HepG2 (cell line): Measurements from ENCODE around the gene DUSP22. TPM values are rescaled to one million over a fixed set of nuclear protein-coding genes. Genes with fewer than 3 reads are reported as not detected.

Experiments used
- ATAC-seq: fragments of 200-7000 bp; cut with Tn5 transposase; 3 replicates; pipeline ENCODE4 v1.9.1; 2020; ENCODE audit warnings: mild to moderate bottlenecking, moderate library complexity
- BruUV-seq: library from RNA; stranded (reverse); fragments of 400-500 nt; replicated peaks from 2 replicates; lab custom pipeline; 2021; lab: Mats Ljungman, UMichigan
- CTCF ChIA-PET: fragments of 300-600 bp; formaldehyde crosslinking; extraction: SDS; loops from one replicate; lab custom pipeline; 2021; ENCODE audit warnings: low total read pairs, inconsistent platforms, low intra/inter-chr PET ratio; lab: Yijun Ruan, JAX
- POLR2A ChIA-PET: fragments of 350-600 bp; sonication (Branson Sonifier 250); formaldehyde crosslinking; loops from one replicate; lab custom pipeline; 2020; ENCODE audit warnings: antibody characterized with exemption, inconsistent platforms; lab: Yijun Ruan, JAX
- DNase-seq: peaks from one replicate; pipeline ENCODE4 v3.0.0-alpha.2; 2015; ENCODE audit warnings: low spot score
- FAIRE-seq: peaks from 3 replicates; lab custom pipeline; 2011; peaks lifted over from hg19 to GRCh38; lab: Jason Lieb, UNC
- H2AFZ ChIP-seq: one replicate; pipeline ENCODE4 v1.6.1; 2011; ENCODE audit warnings: low read length, inconsistent platforms
- H3K27ac ChIP-seq: fragments of 300-600 bp; 3 replicates; pipeline ENCODE4 v1.8.0; 2011; ENCODE audit warnings: mixed run types, mild to moderate bottlenecking, mixed read lengths, low read length, inconsistent platforms; ENCODE audit not compliant: insufficient read depth; ENCODE audit errors: extremely low read length
- H3K27me3 ChIP-seq, 2 experiments: fragments of 200-600 bp in 1 of 2; 2 replicates in 1 of 2; 3 replicates in 1 of 2; pipeline versions ENCODE4 v1.6.0 to v1.8.0; 2011; ENCODE audit warnings: low read length in 2 of 2, mild to moderate bottlenecking in 2 of 2, moderate library complexity in 2 of 2, inconsistent platforms in 1 of 2; ENCODE audit not compliant: insufficient read depth in 2 of 2, control insufficient read depth in 1 of 2
- H3K36me3 ChIP-seq, 2 experiments: fragments of 200-600 bp in 1 of 2; replicated peaks in 1 of 2; 2 replicates in 1 of 2; 3 replicates in 1 of 2; pipeline versions ENCODE4 v1.5.1 to v1.8.0; 2011; ENCODE audit warnings: low read length in 2 of 2, inconsistent platforms in 1 of 2; ENCODE audit not compliant: insufficient read depth in 2 of 2, control insufficient read depth in 1 of 2
- H3K4me1 ChIP-seq: 2 replicates; pipeline ENCODE4 v1.5.1; 2012; ENCODE audit warnings: low read length, inconsistent platforms; ENCODE audit not compliant: insufficient read depth
- H3K4me2 ChIP-seq: 2 replicates; pipeline ENCODE4 v1.6.0; 2011; ENCODE audit warnings: low read depth, low read length, inconsistent platforms
- H3K4me3 ChIP-seq, 3 experiments: fragments of 200-600 bp in 1 of 3; sonication (generic), shearing (Covaris generic) in 1 of 3; replicated peaks in 1 of 3; 2 replicates each; pipeline ENCODE4 v1.5.1; 2011 to 2016; ENCODE audit warnings: low read length in 3 of 3, inconsistent platforms in 2 of 3, low read depth in 2 of 3, mild to moderate bottlenecking in 2 of 3, control low read depth in 1 of 3, mixed read lengths in 1 of 3; ENCODE audit not compliant: insufficient read depth in 1 of 3
- H3K79me2 ChIP-seq: one replicate; pipeline ENCODE4 v1.6.1; 2011; ENCODE audit warnings: low read length, inconsistent platforms; ENCODE audit not compliant: insufficient read depth
- H3K9ac ChIP-seq: 2 replicates; pipeline ENCODE4 v1.6.0; 2011; ENCODE audit warnings: mild to moderate bottlenecking, low read depth, low read length, inconsistent platforms; ENCODE audit not compliant: insufficient read depth
- H3K9me3 ChIP-seq: 2 replicates; pipeline ENCODE4 v1.5.1; 2012; ENCODE audit warnings: mild to moderate bottlenecking, low read length
- H4K20me1 ChIP-seq: 2 replicates; pipeline ENCODE4 v1.6.0; 2011; ENCODE audit warnings: inconsistent platforms, mild to moderate bottlenecking, low read length, moderate library complexity; ENCODE audit not compliant: insufficient read depth
- MIER2 ChIP-seq: IDR thresholded peaks from 2 replicates; pipeline ENCODE4 v1.6.1; 2016; ENCODE audit warnings: missing biosample characterization, missing genetic modification reagents
- NCOA1 ChIP-seq: sonication (generic); formaldehyde crosslinking; IDR thresholded peaks from 2 replicates; pipeline ENCODE4 v1.9.0; 2021; ENCODE audit warnings: missing genetic modification reagents
- NFYC ChIP-seq: IDR thresholded peaks from 2 replicates; pipeline ENCODE4 v1.6.1; 2016; ENCODE audit warnings: missing genetic modification reagents, missing compliant biosample characterization
- PHF20 ChIP-seq: sonication (generic); formaldehyde crosslinking; IDR thresholded peaks from 2 replicates; pipeline ENCODE4 v1.5.0; 2020; ENCODE audit warnings: mild to moderate bottlenecking, missing genetic modification reagents
- PLRG1 ChIP-seq: fragments of 450-650 bp; conservative IDR thresholded peaks from 2 replicates; pipeline ENCODE4 v1.6.1; 2016
- PRDM4 ChIP-seq: sonication (generic); formaldehyde crosslinking; IDR thresholded peaks from 2 replicates; pipeline ENCODE4 v1.9.0; 2021; ENCODE audit warnings: missing genetic modification reagents, borderline replicate concordance
- YY1 ChIP-seq: IDR thresholded peaks from 2 replicates; pipeline ENCODE4 v1.6.1; 2011; ENCODE audit warnings: low read length, low read depth, moderate library complexity, mild to moderate bottlenecking; ENCODE audit not compliant: insufficient read depth, insufficient replicate concordance
- ZFP36L1 ChIP-seq: sonication (generic); formaldehyde crosslinking; IDR thresholded peaks from 2 replicates; pipeline ENCODE4 v1.8.0; 2022; ENCODE audit warnings: mild to moderate bottlenecking, missing genetic modification reagents, moderate library complexity
- ZNF143 ChIP-seq: sonication (generic); formaldehyde crosslinking; IDR thresholded peaks from 2 replicates; pipeline ENCODE4 v1.4.0; 2020; ENCODE audit warnings: missing genetic modification reagents
- ZNF34 ChIP-seq: sonication (generic); formaldehyde crosslinking; IDR thresholded peaks from 2 replicates; pipeline ENCODE4 v1.4.0; 2020; ENCODE audit warnings: mild to moderate bottlenecking, missing genetic modification reagents, borderline replicate concordance
- ZNF770 ChIP-seq: sonication (generic); formaldehyde crosslinking; IDR thresholded peaks from 2 replicates; pipeline ENCODE4 v1.5.0; 2020; ENCODE audit warnings: mild to moderate bottlenecking, missing genetic modification reagents
- WGBS: methylation state at CpG from one replicate; pipeline ENCODE4 v1.1.6; 2017; ENCODE audit warnings: low lambda C conversion rate; 5-methylcytosine and 5-hydroxymethylcytosine counted together
- in situ Hi-C: cut with HindIII; loops from 2 replicates; pipeline ENCODE4 v1.10.0; 2017; ENCODE audit warnings: low pct_unique_long_range_greater_than_20kb; ENCODE audit not compliant: extremely low pct_ligation_motif_present
- intact Hi-C: fragments of 100-400 bp; cut with micrococcal nuclease; formaldehyde crosslinking; loops from one replicate; pipeline ENCODE4 v1.10.0; 2022; ENCODE audit not compliant: unreplicated experiment
- polyA plus RNA-seq, 8 experiments: library from polyadenylated mRNA; depleted of rRNA in 3 of 8; stranded (reverse) in 7 of 8; unstranded in 1 of 8; fragments of >200 nt; fragmentation: Illumina TruSeq in 4 of 8; extraction: Trizol in 4 of 8; gene quantifications; 2 replicates each; pipeline versions ENCODE4 v1.2.1 to v1.2.3, GENCODE V29; 2011 to 2016; ENCODE audit warnings: low read depth in 4 of 8, missing spikeins in 1 of 8, mixed read lengths in 1 of 8; ENCODE audit not compliant: insufficient read depth in 1 of 8
- total RNA-seq, 5 experiments: library from RNA; depleted of rRNA; stranded (reverse); fragments of >200 nt; fragmentation: Illumina TruSeq; extraction: Trizol; gene quantifications; 2 replicates each; pipeline ENCODE4 v1.2.3, GENCODE V29; 2016; ENCODE audit warnings: low read depth in 1 of 5
- TF ChIP-seq, protein P1 (sequence below): sonication (generic); formaldehyde crosslinking; conservative IDR thresholded peaks from 2 replicates; pipeline ENCODE4 v1.8.0; 2022; ENCODE audit warnings: low read depth, missing genetic modification reagents
- TF ChIP-seq, protein P2 (sequence below), 2 experiments: sonication (generic) in 1 of 2; formaldehyde crosslinking in 1 of 2; IDR thresholded peaks; 2 replicates each; pipeline versions ENCODE4 v1.6.1 to v1.9.0; 2014 to 2022; ENCODE audit warnings: antibody characterized with exemption in 1 of 2, borderline replicate concordance in 1 of 2, inconsistent platforms in 1 of 2, low read depth in 1 of 2, missing genetic modification reagents in 1 of 2

The DUSP22 gene
- total and polyA plus RNA-seq, 2 of the 13 experiments (the other 11 are each of a cell fraction or from before 2014, with no cell fraction given) = 20.2 to 32.8 TPM

DNA sequence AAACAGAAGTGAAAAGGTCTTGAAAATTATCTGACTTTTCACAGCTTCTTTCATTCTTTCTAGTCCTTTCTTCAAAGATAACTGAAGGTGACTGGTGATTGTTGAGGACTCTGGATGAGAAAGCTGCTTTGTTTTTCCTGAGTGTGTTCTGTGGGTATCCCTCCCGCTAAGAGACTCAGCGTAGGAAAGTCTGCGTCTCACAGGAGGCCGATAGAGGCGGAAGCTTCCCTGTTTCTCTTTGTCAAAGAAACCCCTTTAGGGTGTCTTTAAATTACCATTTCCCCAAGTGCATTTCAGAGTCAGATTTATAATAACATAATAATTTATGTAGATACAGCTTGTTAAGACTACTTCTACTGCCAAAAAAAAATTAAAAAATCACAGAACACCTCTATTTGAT lies 68.1 kb downstream of the DUSP22 start:
- Histone ChIP-seq H3K4me3 (no peak overlapping the region), H3K9me3 (no peaks in the 10 kb centered on the region), H3K27me3 (peaks cover 0 to 20% of the 10 kb centered on the region in 2 experiments; a peak in 4 of 5 replicates), H3K4me2 (no peak overlapping the region), H3K79me2 (no peaks in the 10 kb centered on the region), H3K4me1 (peaks cover 16% of the 10 kb centered on the region), H3K36me3 (no peaks in the 10 kb centered on the region), H3K27ac (no peak overlapping the region), H4K20me1 (no peaks in the 10 kb centered on the region), H2AFZ (no peak overlapping the region), H3K9ac (no peak overlapping the region)
- ChIA-PET POLR2A (interaction anchor here (1.8 kb wide), 1 partner anchor 140 kb away, joined by 4 read pairs; no protein-coding TSS in a partner anchor), CTCF (no interaction called here)
- BruUV-seq = no TSS peak
- DNase-seq (no peak), ATAC-seq (no peak), FAIRE-seq (no peak)
- in situ Hi-C loops = no loop called here
- intact Hi-C loops = no loop called here
- WGBS = 70% methylated on average over 5 of the region's 5 CpGs
- TF ChIP-seq ZNF34 (CRISPR knock-in tag) (no peak), ZNF770 (no peak), PRDM4 (CRISPR knock-in tag) (no peak), MIER2 (CRISPR knock-in tag) (no peak), ZFP36L1 (CRISPR knock-in tag) (no peak), ZNF143 (CRISPR knock-in tag) (no peak), NFYC (CRISPR knock-in tag) (no peak), NCOA1 (CRISPR knock-in tag) (no peak), PHF20 (CRISPR knock-in tag) (no peak), YY1 (no peak), PLRG1 (no peak)
- TF ChIP-seq, protein P1, sequence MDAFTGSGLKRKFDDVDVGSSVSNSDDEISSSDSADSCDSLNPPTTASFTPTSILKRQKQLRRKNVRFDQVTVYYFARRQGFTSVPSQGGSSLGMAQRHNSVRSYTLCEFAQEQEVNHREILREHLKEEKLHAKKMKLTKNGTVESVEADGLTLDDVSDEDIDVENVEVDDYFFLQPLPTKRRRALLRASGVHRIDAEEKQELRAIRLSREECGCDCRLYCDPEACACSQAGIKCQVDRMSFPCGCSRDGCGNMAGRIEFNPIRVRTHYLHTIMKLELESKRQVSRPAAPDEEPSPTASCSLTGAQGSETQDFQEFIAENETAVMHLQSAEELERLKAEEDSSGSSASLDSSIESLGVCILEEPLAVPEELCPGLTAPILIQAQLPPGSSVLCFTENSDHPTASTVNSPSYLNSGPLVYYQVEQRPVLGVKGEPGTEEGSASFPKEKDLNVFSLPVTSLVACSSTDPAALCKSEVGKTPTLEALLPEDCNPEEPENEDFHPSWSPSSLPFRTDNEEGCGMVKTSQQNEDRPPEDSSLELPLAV (CRISPR knock-in tag) = no peak
- TF ChIP-seq, protein P2, sequence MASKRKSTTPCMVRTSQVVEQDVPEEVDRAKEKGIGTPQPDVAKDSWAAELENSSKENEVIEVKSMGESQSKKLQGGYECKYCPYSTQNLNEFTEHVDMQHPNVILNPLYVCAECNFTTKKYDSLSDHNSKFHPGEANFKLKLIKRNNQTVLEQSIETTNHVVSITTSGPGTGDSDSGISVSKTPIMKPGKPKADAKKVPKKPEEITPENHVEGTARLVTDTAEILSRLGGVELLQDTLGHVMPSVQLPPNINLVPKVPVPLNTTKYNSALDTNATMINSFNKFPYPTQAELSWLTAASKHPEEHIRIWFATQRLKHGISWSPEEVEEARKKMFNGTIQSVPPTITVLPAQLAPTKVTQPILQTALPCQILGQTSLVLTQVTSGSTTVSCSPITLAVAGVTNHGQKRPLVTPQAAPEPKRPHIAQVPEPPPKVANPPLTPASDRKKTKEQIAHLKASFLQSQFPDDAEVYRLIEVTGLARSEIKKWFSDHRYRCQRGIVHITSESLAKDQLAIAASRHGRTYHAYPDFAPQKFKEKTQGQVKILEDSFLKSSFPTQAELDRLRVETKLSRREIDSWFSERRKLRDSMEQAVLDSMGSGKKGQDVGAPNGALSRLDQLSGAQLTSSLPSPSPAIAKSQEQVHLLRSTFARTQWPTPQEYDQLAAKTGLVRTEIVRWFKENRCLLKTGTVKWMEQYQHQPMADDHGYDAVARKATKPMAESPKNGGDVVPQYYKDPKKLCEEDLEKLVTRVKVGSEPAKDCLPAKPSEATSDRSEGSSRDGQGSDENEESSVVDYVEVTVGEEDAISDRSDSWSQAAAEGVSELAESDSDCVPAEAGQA (IDR thresholded peaks at IDR 0.05; ENCODE audit: low read depth) = no peak
- TF ChIP-seq, protein P2 (CRISPR knock-in tag; IDR thresholded peaks at IDR 0.05; ENCODE audit: borderline replicate concordance) = no peak
